ENCODE results near the gene DIS3L.

- TF ChIP-seq CTCF (IDR thresholded peaks at IDR 0.05; ENCODE audit: low read length) (no peak), EZH2 (optimal IDR thresholded peaks at IDR 0.05; ENCODE audit: low read depth, low read length) (no peak), EZH2phosphoT487 (IDR thresholded peaks at IDR 0.05; ENCODE audit: low read length) (no peak)
These were observed 3.4 kb upstream of the DIS3L start for GRCh38 chr15:66290007-66290406.
